GM12801 (cell line): ENCODE measurements around the gene ZNF821.

Experiments
- TF ChIP-seq, protein P1 (sequence below): IDR thresholded peaks from one replicate; pipeline ENCODE4 v1.5.1; 2011; ENCODE audit warnings: control low read depth; ENCODE audit not compliant: insufficient read length; ENCODE audit errors: extremely low read depth

The ZNF821 gene

DNA sequence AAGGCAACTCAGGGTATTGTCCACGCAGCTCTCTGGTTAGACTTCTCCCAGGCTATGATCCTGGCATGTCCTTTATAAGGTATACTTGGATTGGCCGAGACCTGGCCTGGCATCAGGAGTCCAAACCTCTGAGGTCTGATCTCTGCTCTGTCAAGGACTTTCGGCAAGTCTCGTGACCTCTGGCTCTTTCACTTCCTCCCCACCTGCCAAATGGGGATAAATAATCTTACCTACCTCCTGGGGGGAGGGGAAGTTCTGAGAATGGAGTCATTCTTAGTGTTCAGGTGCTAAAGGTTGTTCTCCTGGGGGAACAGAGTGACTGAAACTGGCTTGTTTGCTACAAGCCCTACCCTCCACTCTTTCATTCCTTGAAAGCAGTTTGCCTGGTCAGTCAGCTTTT, 30.6 kb downstream of the ZNF821 start:
- TF ChIP-seq, protein P1, sequence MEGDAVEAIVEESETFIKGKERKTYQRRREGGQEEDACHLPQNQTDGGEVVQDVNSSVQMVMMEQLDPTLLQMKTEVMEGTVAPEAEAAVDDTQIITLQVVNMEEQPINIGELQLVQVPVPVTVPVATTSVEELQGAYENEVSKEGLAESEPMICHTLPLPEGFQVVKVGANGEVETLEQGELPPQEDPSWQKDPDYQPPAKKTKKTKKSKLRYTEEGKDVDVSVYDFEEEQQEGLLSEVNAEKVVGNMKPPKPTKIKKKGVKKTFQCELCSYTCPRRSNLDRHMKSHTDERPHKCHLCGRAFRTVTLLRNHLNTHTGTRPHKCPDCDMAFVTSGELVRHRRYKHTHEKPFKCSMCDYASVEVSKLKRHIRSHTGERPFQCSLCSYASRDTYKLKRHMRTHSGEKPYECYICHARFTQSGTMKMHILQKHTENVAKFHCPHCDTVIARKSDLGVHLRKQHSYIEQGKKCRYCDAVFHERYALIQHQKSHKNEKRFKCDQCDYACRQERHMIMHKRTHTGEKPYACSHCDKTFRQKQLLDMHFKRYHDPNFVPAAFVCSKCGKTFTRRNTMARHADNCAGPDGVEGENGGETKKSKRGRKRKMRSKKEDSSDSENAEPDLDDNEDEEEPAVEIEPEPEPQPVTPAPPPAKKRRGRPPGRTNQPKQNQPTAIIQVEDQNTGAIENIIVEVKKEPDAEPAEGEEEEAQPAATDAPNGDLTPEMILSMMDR, result no peak

- TF ChIP-seq, protein P1, result no peak
Measured at GRCh38 chr16:71852561-71852960, 31.4 kb downstream of the ZNF821 start.

GRCh38 chr16:71852158-71852557, 31.8 kb downstream of the ZNF821 start:
- TF ChIP-seq, protein P1, result no peak

DNA sequence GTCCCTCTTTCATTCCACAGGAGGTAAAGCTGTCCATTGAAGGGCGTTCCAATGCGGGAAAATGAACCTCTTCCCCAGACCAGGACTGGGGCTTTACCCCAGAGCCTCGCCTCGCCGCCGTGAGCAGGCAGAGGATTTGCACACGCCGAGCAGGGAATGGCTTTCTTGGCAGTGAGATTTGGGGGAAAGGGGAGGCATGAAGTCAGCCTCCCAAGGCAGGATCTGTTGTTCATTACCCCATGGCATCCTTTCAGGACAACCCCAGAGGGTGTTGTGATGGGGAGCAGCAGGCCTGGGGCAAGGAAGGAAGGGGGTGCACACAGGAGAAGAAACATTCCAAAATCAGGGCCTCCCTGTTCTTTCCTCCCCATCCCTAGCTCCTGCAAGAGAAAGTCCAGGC, 32.2 kb downstream of the ZNF821 start:
- TF ChIP-seq, protein P1, result no peak

DNA sequence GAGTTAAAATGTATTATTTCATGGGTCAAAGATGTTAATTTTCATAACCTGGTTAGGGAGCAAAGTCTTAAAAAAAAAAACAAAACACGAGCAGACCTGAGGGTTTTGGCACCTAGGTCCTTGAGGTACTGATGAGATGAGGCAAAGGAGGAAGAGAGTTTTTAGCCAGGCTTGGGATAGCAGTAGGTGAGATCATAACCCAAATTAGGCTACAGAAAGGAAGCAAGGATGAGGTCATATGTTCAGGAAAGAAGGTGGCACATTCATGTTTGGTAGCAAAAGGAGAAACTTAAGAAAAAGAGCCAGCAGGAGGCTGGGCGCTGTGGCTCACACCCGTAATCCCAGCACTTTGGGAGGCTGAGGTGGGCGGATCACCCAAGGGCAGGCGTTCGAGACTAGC, 35.4 kb downstream of the ZNF821 start:
- TF ChIP-seq, protein P1, result no peak

GRCh38 chr16:71847096-71847495, 36.9 kb downstream of the ZNF821 start:
- TF ChIP-seq, protein P1, result no peak

DNA sequence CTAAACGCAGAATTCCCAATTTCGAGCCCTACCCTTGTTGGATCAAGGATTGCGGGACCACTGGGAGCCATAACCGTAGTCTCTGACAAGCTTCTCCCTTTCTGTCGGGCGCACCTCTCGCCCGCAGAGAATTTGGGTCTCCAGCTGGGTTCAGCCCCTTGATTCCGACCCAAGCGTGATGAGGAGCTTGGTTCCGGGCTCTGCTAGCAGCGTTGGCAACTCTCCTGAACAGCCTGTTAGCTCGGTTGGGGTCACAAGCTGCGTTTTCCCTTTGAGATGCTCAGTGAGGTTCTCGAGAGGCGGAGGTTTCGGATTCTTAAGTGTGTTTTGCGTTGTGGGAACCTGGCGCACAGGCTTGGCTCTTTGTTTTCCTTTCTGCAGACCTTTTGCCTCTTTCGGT, 37.6 kb downstream of the ZNF821 start:
- TF ChIP-seq, protein P1, result no peak

DNA sequence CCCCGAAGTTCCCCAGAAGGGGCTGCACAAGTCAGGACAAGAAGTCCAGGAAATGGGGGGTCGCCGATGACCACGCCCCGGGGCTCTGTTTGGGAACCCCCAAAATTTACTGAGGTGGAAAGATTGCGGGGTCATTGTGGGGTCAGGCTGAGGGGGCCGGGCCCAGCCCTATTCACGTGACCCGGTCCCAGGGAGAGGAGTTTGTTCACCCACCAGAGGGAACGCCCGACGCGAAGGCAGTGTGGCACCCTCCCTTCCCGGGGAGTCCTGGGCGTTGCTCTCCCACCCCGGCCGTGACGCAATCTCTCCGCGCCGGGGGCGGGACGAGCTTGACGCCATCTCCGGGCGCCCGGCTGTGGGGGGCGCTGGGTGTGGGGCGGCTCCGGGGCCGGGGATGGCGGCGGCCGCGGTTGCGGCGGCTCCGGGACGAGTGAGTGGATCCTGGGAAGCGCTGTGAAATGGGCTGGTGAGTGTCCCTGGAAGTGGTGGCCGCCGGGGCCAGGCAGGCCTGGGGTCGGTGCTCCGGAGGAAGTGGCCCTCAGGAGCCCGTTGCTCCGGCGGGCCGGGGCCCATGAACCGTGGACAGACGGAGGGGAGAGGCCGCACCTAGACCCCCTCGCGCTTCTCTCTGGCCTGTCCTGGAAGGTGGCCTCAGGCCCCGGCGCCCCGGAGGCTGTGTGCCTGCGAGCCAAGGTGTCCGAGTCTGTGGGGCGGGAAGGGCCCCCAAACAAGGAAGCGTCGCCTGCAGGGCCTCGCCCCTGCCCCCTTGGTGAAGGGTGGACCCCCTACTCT, 38.1 kb downstream of the ZNF821 start, which contains the start of gene ATXN1L:
Gene ATXN1L, plus strand, starts transcription at position 338 of the 792 bp plus-strand sequence. CDS start 3,765 bp downstream, outside the sequence.
- TF ChIP-seq, protein P1, result no peak
